Mesothelial cell of epicardium (in vitro differentiated cells): ENCODE data around the gene NHERF1. TPM values are rescaled to one million over a fixed set of nuclear protein-coding genes. Genes with fewer than 3 reads are reported as not detected.

Source experiments
- DNase-seq, 2 experiments: peaks; one replicate each; pipeline ENCODE4 v3.0.0; 2021; ENCODE audit warnings: low spot score in 2 of 2; ENCODE audit not compliant: unreplicated experiment in 2 of 2
- H3K27ac Mint-ChIP-seq: 2 replicates; pipeline ENCODE4 v1.8.0; 2021; ENCODE audit warnings: mixed read lengths
- H3K27me3 Mint-ChIP-seq: 2 replicates; pipeline ENCODE4 v1.8.0; 2021; ENCODE audit warnings: low read depth, mixed read lengths
- H3K36me3 Mint-ChIP-seq: 2 replicates; pipeline ENCODE4 v1.8.0; 2021; ENCODE audit warnings: mixed read lengths
- H3K4me1 Mint-ChIP-seq: 2 replicates; pipeline ENCODE4 v1.8.0; 2021; ENCODE audit warnings: mixed read lengths
- H3K4me3 Mint-ChIP-seq: 2 replicates; pipeline ENCODE4 v1.8.0; 2021; ENCODE audit warnings: mild to moderate bottlenecking, moderate library complexity, mixed read lengths
- H3K9me3 Mint-ChIP-seq: 2 replicates; pipeline ENCODE4 v1.8.0; 2021; ENCODE audit warnings: mixed read lengths
- total RNA-seq: library from RNA; stranded (reverse); gene quantifications from 3 replicates; pipeline ENCODE4 v1.2.1, GENCODE V29; 2021
- TF ChIP-seq, protein P1 (sequence below): fragments of 200-600 bp; sonication (generic); IDR thresholded peaks from one replicate; pipeline ENCODE4 v1.5.0; 2021; ENCODE audit warnings: antibody characterized with exemption; ENCODE audit not compliant: unreplicated experiment

Gene NHERF1
- total RNA-seq, 1 donor from 2014 or later = 34.4 TPM

DNA sequence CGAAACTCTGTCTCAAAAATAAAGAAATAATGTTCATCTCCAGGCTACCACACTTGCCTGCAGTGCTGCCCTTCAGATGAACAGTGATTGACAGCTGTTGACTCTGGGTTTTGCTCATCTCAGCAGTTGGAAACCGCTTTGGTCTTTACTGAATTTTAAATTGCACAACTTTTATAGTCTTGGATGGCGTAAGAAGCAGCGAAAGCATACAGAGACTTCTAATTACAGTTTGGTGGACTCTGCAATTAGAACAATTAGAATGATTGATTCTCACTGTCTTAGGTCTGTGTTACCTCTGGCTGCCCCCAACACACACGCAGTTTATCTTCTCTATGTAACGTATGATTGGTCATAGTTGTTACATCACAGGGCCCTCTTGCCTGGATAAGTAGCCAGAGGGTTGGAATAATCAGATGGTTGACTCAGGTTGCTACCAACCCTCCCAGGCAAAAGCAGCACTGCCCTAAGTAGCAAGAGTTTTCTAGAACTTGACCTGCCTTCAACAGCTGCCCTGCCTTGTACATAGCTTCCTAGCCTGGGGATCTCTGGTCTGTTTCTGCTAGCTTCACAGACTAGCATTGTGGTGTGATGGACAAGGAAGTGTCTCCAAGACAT lies 29.6 kb downstream of the NHERF1 start:
- peak overlapping the region; percentile 39 for H3K4me3 Mint-ChIP-seq

DNA sequence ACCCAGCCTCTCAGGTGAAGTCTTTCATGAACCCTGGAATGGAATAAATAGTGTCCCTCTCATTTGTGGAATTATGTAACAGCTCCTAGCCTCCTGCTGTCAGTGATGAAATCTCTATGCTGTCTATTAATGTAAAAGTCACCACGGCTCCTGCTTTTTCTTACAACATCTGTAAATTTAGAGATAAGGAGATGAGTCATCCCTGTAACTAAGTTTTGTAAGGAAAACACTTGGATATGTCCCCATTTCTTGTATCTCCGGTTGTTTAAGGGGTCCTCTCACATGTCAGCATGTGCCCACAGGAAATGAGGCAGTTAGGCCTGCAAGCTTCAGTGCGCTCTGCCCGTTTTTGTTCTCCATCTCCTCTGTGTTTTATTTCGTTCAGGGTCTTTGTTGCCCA lies 30.5 kb downstream of the NHERF1 start:
- H3K36me3 Mint-ChIP-seq = no peaks in the 10 kb centered on the region

More for the DNA sequence above, 29.6 kb downstream of the NHERF1 start:
- Mint-ChIP-seq H3K9me3 (no peaks in the 10 kb centered on the region), H3K27me3 (no peaks in the 10 kb centered on the region), H3K27ac (no peak overlapping the region), H3K36me3 (peaks cover 2% of the 10 kb centered on the region), H3K4me1 (peaks cover 38% of the 10 kb centered on the region)
- DNase-seq = no peak
- TF ChIP-seq, protein P1, sequence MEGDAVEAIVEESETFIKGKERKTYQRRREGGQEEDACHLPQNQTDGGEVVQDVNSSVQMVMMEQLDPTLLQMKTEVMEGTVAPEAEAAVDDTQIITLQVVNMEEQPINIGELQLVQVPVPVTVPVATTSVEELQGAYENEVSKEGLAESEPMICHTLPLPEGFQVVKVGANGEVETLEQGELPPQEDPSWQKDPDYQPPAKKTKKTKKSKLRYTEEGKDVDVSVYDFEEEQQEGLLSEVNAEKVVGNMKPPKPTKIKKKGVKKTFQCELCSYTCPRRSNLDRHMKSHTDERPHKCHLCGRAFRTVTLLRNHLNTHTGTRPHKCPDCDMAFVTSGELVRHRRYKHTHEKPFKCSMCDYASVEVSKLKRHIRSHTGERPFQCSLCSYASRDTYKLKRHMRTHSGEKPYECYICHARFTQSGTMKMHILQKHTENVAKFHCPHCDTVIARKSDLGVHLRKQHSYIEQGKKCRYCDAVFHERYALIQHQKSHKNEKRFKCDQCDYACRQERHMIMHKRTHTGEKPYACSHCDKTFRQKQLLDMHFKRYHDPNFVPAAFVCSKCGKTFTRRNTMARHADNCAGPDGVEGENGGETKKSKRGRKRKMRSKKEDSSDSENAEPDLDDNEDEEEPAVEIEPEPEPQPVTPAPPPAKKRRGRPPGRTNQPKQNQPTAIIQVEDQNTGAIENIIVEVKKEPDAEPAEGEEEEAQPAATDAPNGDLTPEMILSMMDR = no peak

DNA sequence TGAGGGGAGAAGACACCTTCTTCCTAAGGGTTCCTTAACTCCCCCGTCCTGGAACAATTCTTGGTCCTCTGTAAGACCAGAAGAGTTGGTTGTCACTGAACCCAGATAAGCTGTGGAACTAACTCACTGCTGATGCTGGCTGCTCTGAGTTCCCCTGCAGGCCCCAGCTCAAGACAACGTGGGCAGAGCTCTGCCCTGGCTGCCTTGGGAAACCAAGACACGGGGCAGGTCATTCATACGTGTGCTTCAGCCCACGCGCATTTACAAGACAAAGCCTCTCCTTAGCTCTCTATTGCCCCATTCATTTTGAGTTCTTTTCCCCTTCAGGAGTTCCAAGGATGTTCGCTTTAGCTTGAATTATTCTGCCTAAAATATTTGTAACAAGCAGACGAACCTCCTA lies 31.1 kb downstream of the NHERF1 start:
- H3K36me3 Mint-ChIP-seq = no peaks in the 10 kb centered on the region
- H3K27ac Mint-ChIP-seq = no peak overlapping the region
- TF ChIP-seq, protein P1 = no peak
- H3K9me3 Mint-ChIP-seq = no peaks in the 10 kb centered on the region
- no peaks in the 10 kb centered on the region for H3K27me3 Mint-ChIP-seq
- no peak for DNase-seq
- H3K4me1 Mint-ChIP-seq = peaks cover 26% of the 10 kb centered on the region
- H3K4me3 Mint-ChIP-seq = no peak overlapping the region

More for the DNA sequence above, 30.5 kb downstream of the NHERF1 start:
- Mint-ChIP-seq H3K4me3 (no peak overlapping the region), H3K4me1 (peaks cover 30% of the 10 kb centered on the region), H3K27ac (no peak overlapping the region), H3K27me3 (no peaks in the 10 kb centered on the region), H3K9me3 (no peaks in the 10 kb centered on the region)
- DNase-seq = no peak
- TF ChIP-seq, protein P1 = no peak

DNA sequence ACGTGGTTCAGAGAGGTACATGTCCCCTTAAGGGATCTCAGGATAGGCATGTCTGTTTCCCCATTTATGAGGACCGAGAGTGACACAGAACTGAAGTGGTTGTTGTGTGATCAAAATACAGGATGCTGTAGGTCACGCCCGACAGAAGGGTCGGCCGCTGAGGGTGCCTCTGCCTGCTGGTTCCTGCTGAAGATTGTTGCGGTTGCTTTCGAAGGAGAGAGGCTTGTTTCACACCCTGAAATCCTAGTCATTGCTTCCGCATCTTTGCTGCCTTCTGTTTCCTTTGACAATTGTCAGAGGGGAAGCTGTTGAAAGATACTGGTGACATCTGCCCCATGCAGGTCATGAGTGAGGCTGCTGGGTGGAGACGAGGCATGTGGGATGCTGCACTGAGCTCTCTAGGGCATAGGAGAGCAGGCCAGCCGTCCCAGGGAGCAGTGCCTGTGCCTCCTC lies 31.5 kb downstream of the NHERF1 start:
- H3K27ac Mint-ChIP-seq = no peak overlapping the region
- peaks cover 26% of the 10 kb centered on the region for H3K4me1 Mint-ChIP-seq
- H3K36me3 Mint-ChIP-seq = no peaks in the 10 kb centered on the region
- H3K27me3 Mint-ChIP-seq = no peaks in the 10 kb centered on the region
- TF ChIP-seq, protein P1 = no peak
- DNase-seq = no peak
- no peaks in the 10 kb centered on the region for H3K9me3 Mint-ChIP-seq
- no peak overlapping the region for H3K4me3 Mint-ChIP-seq

DNA sequence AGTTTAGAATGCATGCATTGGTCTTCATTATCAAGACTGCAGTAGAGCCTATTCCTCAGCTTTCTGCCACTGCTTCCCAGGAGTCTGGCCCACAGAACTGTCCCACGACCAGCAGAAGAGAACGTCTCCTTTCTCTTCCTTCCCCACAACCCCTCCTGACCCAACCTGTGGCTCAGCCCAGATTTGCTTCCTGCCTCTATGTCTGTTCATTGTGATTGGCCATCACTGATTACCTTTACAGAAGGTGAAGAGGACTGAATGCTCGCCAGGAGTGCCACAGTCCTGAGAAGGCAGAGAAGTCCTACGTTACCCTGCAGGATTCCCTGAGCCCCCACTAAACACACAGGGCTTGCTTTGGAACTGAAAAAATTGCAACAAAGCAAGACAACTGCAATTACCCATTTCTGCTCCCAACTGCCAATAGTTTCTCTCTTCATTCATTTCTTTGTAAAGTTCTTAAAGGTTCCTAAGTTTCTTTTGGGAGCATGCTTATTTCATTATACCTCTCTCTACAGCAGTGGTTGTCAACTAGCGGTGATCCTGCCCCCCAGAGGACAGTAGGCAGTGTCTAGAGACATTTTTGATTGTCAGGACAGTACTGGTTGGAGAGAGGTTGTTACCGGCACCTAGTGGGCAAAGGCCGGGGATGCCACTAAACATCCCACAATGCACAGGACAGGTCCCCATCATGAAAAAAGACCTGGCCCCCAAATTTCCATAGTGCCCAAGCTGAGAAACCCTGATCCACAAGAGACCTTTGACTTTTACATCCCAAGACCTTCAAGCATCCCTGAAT lies 32.2 kb downstream of the NHERF1 start:
- no peaks in the 10 kb centered on the region for H3K9me3 Mint-ChIP-seq
- TF ChIP-seq, protein P1 = no peak
- no peak overlapping the region for H3K4me3 Mint-ChIP-seq
- H3K36me3 Mint-ChIP-seq = no peaks in the 10 kb centered on the region
- H3K27ac Mint-ChIP-seq = no peak overlapping the region
- DNase-seq = no peak
- H3K27me3 Mint-ChIP-seq = no peaks in the 10 kb centered on the region
- peaks cover 25% of the 10 kb centered on the region for H3K4me1 Mint-ChIP-seq
